ENCODE measurements around the gene LRRC4B.

LRRC4B gene

GRCh38 chr19:50510700-50511068, 57.6 kb downstream of the LRRC4B start:
- ChIA-PET POLR2A (no interaction called here), CTCF (interaction anchor here (1.1 kb wide), 1 partner anchor 50 kb away, joined by 3 read pairs; no protein-coding TSS in a partner anchor)
- Histone ChIP-seq H3K9me3 (ENCODE audit: control extremely low read depth in 1 of 5, control insufficient read depth in 4 of 5, insufficient read depth in 2 of 5, low read depth in 1 of 5, low read length in 4 of 5) (no peaks in the 10 kb centered on the region), H3K27ac (ENCODE audit: insufficient read depth in 1 of 2, low read depth in 1 of 2, low read length in 2 of 2, poor library complexity in 1 of 2, severe bottlenecking in 2 of 2) (peak overlapping the region; percentile 46 to 71), H3K4me3 (ENCODE audit: control insufficient read depth in 1 of 7, extremely low read depth in 1 of 7, insufficient read depth in 4 of 7, low read depth in 2 of 7, low read length in 6 of 7) (peak overlapping the region; percentile 19 to 82 (median 73)), H3K4me1 (ENCODE audit: control extremely low read depth in 1 of 4, control insufficient read depth in 4 of 4, insufficient read depth in 4 of 4, low read length in 3 of 4) (peaks cover 0 to 17% (median 12%) of the 10 kb centered on the region in 4 experiments), H3K36me3 (ENCODE audit: control insufficient read depth in 4 of 4, insufficient read depth in 4 of 4, low read length in 3 of 4) (peaks cover 0 to 4% (median under 1%) of the 10 kb centered on the region in 4 experiments), H3K27me3 (replicated peaks in 2 of 5; ENCODE audit: control insufficient read depth in 4 of 5, insufficient read depth in 5 of 5, low read length in 4 of 5) (peaks cover 0 to 27% (median 9%) of the 10 kb centered on the region in 5 experiments)
- 21% methylated on average over 5 of the region's 10 CpGs for WGBS (ENCODE audit: insufficient coverage)
- peak in 1 of 3 donors; percentile 92 for DNase-seq

GRCh38 chr19:50510121-50510670, 58.0 kb downstream of the LRRC4B start:
- 87% methylated on average over 16 of the region's 26 CpGs for WGBS (ENCODE audit: insufficient coverage)
- no peak for DNase-seq
- H3K9me3 ChIP-seq (ENCODE audit: control extremely low read depth in 1 of 5, control insufficient read depth in 4 of 5, insufficient read depth in 2 of 5, low read depth in 1 of 5, low read length in 4 of 5) = no peaks in the 10 kb centered on the region
- peaks cover 0 to 17% (median 12%) of the 10 kb centered on the region in 4 experiments for H3K4me1 ChIP-seq (ENCODE audit: control extremely low read depth in 1 of 4, control insufficient read depth in 4 of 4, insufficient read depth in 4 of 4, low read length in 3 of 4)
- peak overlapping the region in 4 of 7 experiments; percentile 73 to 82 (median 77) for H3K4me3 ChIP-seq (ENCODE audit: control insufficient read depth in 1 of 7, extremely low read depth in 1 of 7, insufficient read depth in 4 of 7, low read depth in 2 of 7, low read length in 6 of 7)
- ChIA-PET CTCF (interaction anchor here (1.1 to 1.3 kb wide), 2 partner anchors 13 to 50 kb away, joined by 3 to 4 read pairs; no protein-coding TSS in a partner anchor), POLR2A (no interaction called here)
- H3K27ac ChIP-seq (ENCODE audit: insufficient read depth in 1 of 2, low read depth in 1 of 2, low read length in 2 of 2, poor library complexity in 1 of 2, severe bottlenecking in 2 of 2) = peak overlapping the region; percentile 46 to 71
- peaks cover 0 to 4% (median under 1%) of the 10 kb centered on the region in 4 experiments for H3K36me3 ChIP-seq (ENCODE audit: control insufficient read depth in 4 of 4, insufficient read depth in 4 of 4, low read length in 3 of 4)
- H3K27me3 ChIP-seq (replicated peaks in 2 of 5; ENCODE audit: control insufficient read depth in 4 of 5, insufficient read depth in 5 of 5, low read length in 4 of 5) = peaks cover 0 to 23% (median 9%) of the 10 kb centered on the region in 5 experiments

DNA sequence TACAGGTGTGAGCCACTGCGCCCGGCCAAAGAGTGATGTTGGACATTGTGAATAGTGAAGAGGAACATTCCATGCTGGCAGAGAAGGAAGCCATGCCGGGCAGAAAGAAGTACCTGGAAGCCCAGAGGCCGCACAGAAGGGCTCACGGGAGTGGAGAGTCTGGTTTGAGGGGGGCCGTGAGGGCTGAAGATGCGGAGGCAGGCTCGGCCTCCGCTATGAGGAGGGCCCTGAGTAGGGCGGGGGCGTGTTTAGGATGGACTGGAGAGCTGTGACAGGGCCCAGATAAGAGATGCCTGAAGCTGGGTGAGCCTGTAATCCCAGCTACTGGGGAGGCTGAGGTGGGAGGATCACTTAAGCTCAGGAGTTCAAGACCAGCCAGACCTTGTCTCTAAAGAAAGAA, 58.9 kb downstream of the LRRC4B start:
- CTCF ChIA-PET = interaction anchor here (1.3 kb wide), 1 partner anchor 12 kb away, joined by 4 read pairs; no protein-coding TSS in a partner anchor
- no peak overlapping the region for H3K27ac ChIP-seq (ENCODE audit: insufficient read depth in 1 of 2, low read depth in 1 of 2, low read length in 2 of 2, poor library complexity in 1 of 2, severe bottlenecking in 2 of 2)
- DNase-seq = no peak
- peaks cover 0 to 15% (median 3%) of the 10 kb centered on the region in 5 experiments for H3K27me3 ChIP-seq (replicated peaks in 2 of 5; ENCODE audit: control insufficient read depth in 4 of 5, insufficient read depth in 5 of 5, low read length in 4 of 5)
- WGBS (ENCODE audit: insufficient coverage) = 97% methylated on average over 6 of the region's 11 CpGs
- peaks cover 0 to 4% (median under 1%) of the 10 kb centered on the region in 4 experiments for H3K36me3 ChIP-seq (ENCODE audit: control insufficient read depth in 4 of 4, insufficient read depth in 4 of 4, low read length in 3 of 4)
- H3K4me3 ChIP-seq (ENCODE audit: control insufficient read depth in 1 of 7, extremely low read depth in 1 of 7, insufficient read depth in 4 of 7, low read depth in 2 of 7, low read length in 6 of 7) = no peak overlapping the region
- POLR2A ChIA-PET = no interaction called here
- peaks cover 0 to 16% (median 12%) of the 10 kb centered on the region in 4 experiments for H3K4me1 ChIP-seq (ENCODE audit: control extremely low read depth in 1 of 4, control insufficient read depth in 4 of 4, insufficient read depth in 4 of 4, low read length in 3 of 4)
- no peaks in the 10 kb centered on the region for H3K9me3 ChIP-seq (ENCODE audit: control extremely low read depth in 1 of 5, control insufficient read depth in 4 of 5, insufficient read depth in 2 of 5, low read depth in 1 of 5, low read length in 4 of 5)

DNA sequence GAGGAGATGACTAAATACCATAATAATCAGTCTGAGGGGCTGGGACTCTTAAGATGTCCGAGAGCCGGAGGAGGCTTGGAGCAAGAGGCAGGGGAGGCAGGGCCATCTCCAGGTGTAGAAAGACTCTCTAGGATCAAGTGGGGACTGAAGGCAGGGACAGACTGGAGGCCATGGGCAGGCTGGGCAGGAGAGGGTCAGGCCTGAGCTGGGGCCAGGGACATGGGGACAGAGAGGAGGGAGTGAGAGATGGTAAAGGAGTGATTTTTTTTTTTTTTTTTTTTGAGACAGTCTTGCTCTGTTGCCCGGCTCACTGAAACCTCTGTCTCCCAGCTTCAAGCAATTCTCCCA, 59.4 kb downstream of the LRRC4B start:
- H3K9me3 ChIP-seq (ENCODE audit: control extremely low read depth in 1 of 5, control insufficient read depth in 4 of 5, insufficient read depth in 2 of 5, low read depth in 1 of 5, low read length in 4 of 5) = no peaks in the 10 kb centered on the region
- ChIA-PET CTCF (interaction anchor here (1.3 kb wide), 1 partner anchor 12 kb away, joined by 4 read pairs; no protein-coding TSS in a partner anchor), POLR2A (interaction anchor here (0.6 kb wide), 1 partner anchor 79 kb away, joined by 3 read pairs; no protein-coding TSS in a partner anchor)
- no peak overlapping the region for H3K4me3 ChIP-seq (ENCODE audit: control insufficient read depth in 1 of 7, extremely low read depth in 1 of 7, insufficient read depth in 4 of 7, low read depth in 2 of 7, low read length in 6 of 7)
- no peak overlapping the region for H3K27ac ChIP-seq (ENCODE audit: insufficient read depth in 1 of 2, low read depth in 1 of 2, low read length in 2 of 2, poor library complexity in 1 of 2, severe bottlenecking in 2 of 2)
- peaks cover 0 to 15% (median 12%) of the 10 kb centered on the region in 4 experiments for H3K4me1 ChIP-seq (ENCODE audit: control extremely low read depth in 1 of 4, control insufficient read depth in 4 of 4, insufficient read depth in 4 of 4, low read length in 3 of 4)
- no CpG with 5 or more reads among the region's 3 CpGs for WGBS (ENCODE audit: insufficient coverage)
- peaks cover 0 to 9% (median 0%) of the 10 kb centered on the region in 5 experiments for H3K27me3 ChIP-seq (replicated peaks in 2 of 5; ENCODE audit: control insufficient read depth in 4 of 5, insufficient read depth in 5 of 5, low read length in 4 of 5)
- peaks cover 0 to 4% (median under 1%) of the 10 kb centered on the region in 4 experiments for H3K36me3 ChIP-seq (ENCODE audit: control insufficient read depth in 4 of 4, insufficient read depth in 4 of 4, low read length in 3 of 4)
- DNase-seq = no peak

- H3K4me3 ChIP-seq (ENCODE audit: control insufficient read depth in 1 of 7, extremely low read depth in 1 of 7, insufficient read depth in 4 of 7, low read depth in 2 of 7, low read length in 6 of 7) = no peak overlapping the region
- H3K27ac ChIP-seq (ENCODE audit: insufficient read depth in 1 of 2, low read depth in 1 of 2, low read length in 2 of 2, poor library complexity in 1 of 2, severe bottlenecking in 2 of 2) = no peak overlapping the region
- H3K36me3 ChIP-seq (ENCODE audit: control insufficient read depth in 4 of 4, insufficient read depth in 4 of 4, low read length in 3 of 4) = peaks cover 0 to 4% (median under 1%) of the 10 kb centered on the region in 4 experiments
- H3K4me1 ChIP-seq (ENCODE audit: control extremely low read depth in 1 of 4, control insufficient read depth in 4 of 4, insufficient read depth in 4 of 4, low read length in 3 of 4) = peaks cover 0 to 15% (median 12%) of the 10 kb centered on the region in 4 experiments
- H3K9me3 ChIP-seq (ENCODE audit: control extremely low read depth in 1 of 5, control insufficient read depth in 4 of 5, insufficient read depth in 2 of 5, low read depth in 1 of 5, low read length in 4 of 5) = no peaks in the 10 kb centered on the region
- H3K27me3 ChIP-seq (replicated peaks in 2 of 5; ENCODE audit: control insufficient read depth in 4 of 5, insufficient read depth in 5 of 5, low read length in 4 of 5) = no peaks in the 10 kb centered on the region
- CTCF ChIA-PET = no interaction called here
- 100% methylated on average over 7 of the region's 8 CpGs for WGBS (ENCODE audit: insufficient coverage)
- no peak for DNase-seq
- POLR2A ChIA-PET = no interaction called here
These were observed 60.9 kb downstream of the LRRC4B start for GRCh38 chr19:50507376-50507775.

DNA sequence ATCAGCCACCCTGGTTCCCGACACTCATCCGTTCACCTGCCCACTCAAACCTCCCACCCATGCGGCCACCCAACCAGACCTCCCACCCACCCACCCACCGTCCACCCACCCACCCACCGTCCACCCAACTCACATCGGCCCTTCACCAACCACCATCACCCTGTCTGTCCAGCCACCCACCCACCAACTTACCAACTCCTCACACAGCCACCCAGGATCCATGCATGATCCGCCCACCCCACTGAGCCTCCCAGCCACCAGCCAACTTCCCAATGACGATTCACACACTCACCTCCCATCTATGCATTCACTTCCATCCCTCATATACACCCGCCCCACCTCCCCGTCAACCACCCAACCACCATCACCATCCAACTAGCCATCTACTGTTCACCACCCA, 61.5 kb downstream of the LRRC4B start:
- no peak overlapping the region for H3K4me3 ChIP-seq (ENCODE audit: control insufficient read depth in 1 of 7, extremely low read depth in 1 of 7, insufficient read depth in 4 of 7, low read depth in 2 of 7, low read length in 6 of 7)
- no peaks in the 10 kb centered on the region for H3K27me3 ChIP-seq (replicated peaks in 2 of 5; ENCODE audit: control insufficient read depth in 4 of 5, insufficient read depth in 5 of 5, low read length in 4 of 5)
- H3K4me1 ChIP-seq (ENCODE audit: control extremely low read depth in 1 of 4, control insufficient read depth in 4 of 4, insufficient read depth in 4 of 4, low read length in 3 of 4) = peaks cover 0 to 9% (median 7%) of the 10 kb centered on the region in 4 experiments
- no peak for DNase-seq
- WGBS (ENCODE audit: insufficient coverage) = 96% methylated on average over 4 of the region's 10 CpGs
- ChIA-PET POLR2A (no interaction called here), CTCF (no interaction called here)
- peaks cover 0 to 4% (median under 1%) of the 10 kb centered on the region in 4 experiments for H3K36me3 ChIP-seq (ENCODE audit: control insufficient read depth in 4 of 4, insufficient read depth in 4 of 4, low read length in 3 of 4)
- no peak overlapping the region for H3K27ac ChIP-seq (ENCODE audit: insufficient read depth in 1 of 2, low read depth in 1 of 2, low read length in 2 of 2, poor library complexity in 1 of 2, severe bottlenecking in 2 of 2)
- H3K9me3 ChIP-seq (ENCODE audit: control extremely low read depth in 1 of 5, control insufficient read depth in 4 of 5, insufficient read depth in 2 of 5, low read depth in 1 of 5, low read length in 4 of 5) = no peaks in the 10 kb centered on the region

DNA sequence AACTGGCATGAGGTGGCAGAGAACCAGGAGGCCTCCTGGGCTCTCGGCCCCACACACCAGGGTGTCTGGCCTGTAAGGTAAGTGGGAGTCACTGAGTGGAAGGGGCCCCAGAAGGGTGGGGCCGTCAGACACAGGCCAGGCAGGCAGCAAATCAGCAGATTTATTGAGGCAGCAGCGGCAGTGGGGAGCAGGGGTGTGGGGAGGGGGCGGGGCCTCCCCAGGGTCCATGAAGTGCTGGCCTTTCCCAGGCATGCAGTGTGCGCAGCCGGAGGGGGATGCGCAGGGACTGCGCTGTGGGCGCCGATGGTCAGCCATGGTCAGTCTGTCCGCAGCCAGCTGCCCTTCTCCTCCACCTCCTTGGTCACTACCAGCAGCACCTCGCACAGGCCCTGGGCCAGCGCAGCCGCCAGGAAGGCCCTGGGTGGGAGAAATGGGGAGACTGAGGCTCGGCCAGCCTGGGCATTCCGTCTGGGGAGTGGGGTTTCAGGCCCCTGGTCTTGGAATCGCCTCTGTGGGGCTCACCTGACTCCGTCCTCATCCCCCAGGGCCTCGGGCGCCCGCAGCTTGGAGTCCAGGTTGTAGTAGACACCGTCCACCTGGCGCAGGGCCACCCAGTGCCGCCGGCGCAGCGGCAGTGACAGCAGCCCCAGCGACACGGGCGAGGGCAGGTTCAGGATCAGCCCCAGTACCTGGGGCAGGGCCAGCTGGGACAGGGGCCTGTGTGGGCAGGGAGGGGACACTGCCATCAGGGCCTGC, 62.2 kb downstream of the LRRC4B start:
- peaks cover 0 to 4% (median under 1%) of the 10 kb centered on the region in 4 experiments for H3K36me3 ChIP-seq (ENCODE audit: control insufficient read depth in 4 of 4, insufficient read depth in 4 of 4, low read length in 3 of 4)
- no peak overlapping the region for H3K4me3 ChIP-seq (ENCODE audit: control insufficient read depth in 1 of 7, extremely low read depth in 1 of 7, insufficient read depth in 4 of 7, low read depth in 2 of 7, low read length in 6 of 7)
- ChIA-PET CTCF (no interaction called here), POLR2A (no interaction called here)
- WGBS (ENCODE audit: insufficient coverage) = 98% methylated on average over 16 of the region's 30 CpGs
- peaks cover 0 to 7% (median 6%) of the 10 kb centered on the region in 4 experiments for H3K4me1 ChIP-seq (ENCODE audit: control extremely low read depth in 1 of 4, control insufficient read depth in 4 of 4, insufficient read depth in 4 of 4, low read length in 3 of 4)
- no peaks in the 10 kb centered on the region for H3K27me3 ChIP-seq (replicated peaks in 2 of 5; ENCODE audit: control insufficient read depth in 4 of 5, insufficient read depth in 5 of 5, low read length in 4 of 5)
- no peak for DNase-seq
- no peak overlapping the region for H3K27ac ChIP-seq (ENCODE audit: insufficient read depth in 1 of 2, low read depth in 1 of 2, low read length in 2 of 2, poor library complexity in 1 of 2, severe bottlenecking in 2 of 2)
- H3K9me3 ChIP-seq (ENCODE audit: control extremely low read depth in 1 of 5, control insufficient read depth in 4 of 5, insufficient read depth in 2 of 5, low read depth in 1 of 5, low read length in 4 of 5) = no peaks in the 10 kb centered on the region

Measured in common myeloid progenitor, CD34-positive (primary cell).